ENCODE results near the gene KRTAP10-4. TPM values are rescaled to one million over a fixed set of nuclear protein-coding genes. Genes with fewer than 3 reads are reported as not detected.
"Not testable (repeated sequence)": the region's sequence is repeated elsewhere in the genome, so short reads cannot be mapped to it uniquely, and the experiment has no call there.

KRTAP10-4 gene
- total RNA-seq, 1 donor from 2014 or later: not detected

- no peak for DNase-seq (ENCODE audit: low read depth in 2 of 2)
Measured at GRCh38 chr21:44579056-44579832, 5.7 kb downstream of the KRTAP10-4 start.

- DNase-seq (ENCODE audit: low read depth in 2 of 2): no peak
Measured at GRCh38 chr21:44579833-44580144, 6.3 kb downstream of the KRTAP10-4 start.

GRCh38 chr21:44580231-44580821, 6.8 kb downstream of the KRTAP10-4 start, which contains the start of gene KRTAP10-5:
KRTAP10-5 (minus strand) TSS chr21:44580604; CDS start chr21:44580578, 26 bp downstream.
- not testable (repeated sequence) for DNase-seq (ENCODE audit: low read depth in 2 of 2)

- no peak for DNase-seq (ENCODE audit: low read depth in 2 of 2)
Measured at GRCh38 chr21:44581158-44581557, 7.6 kb downstream of the KRTAP10-4 start.

- DNase-seq (ENCODE audit: low read depth in 2 of 2): no peak
Measured at GRCh38 chr21:44582055-44582454, 8.5 kb downstream of the KRTAP10-4 start.

GRCh38 chr21:44583089-44583799, 9.7 kb downstream of the KRTAP10-4 start:
- DNase-seq (ENCODE audit: low read depth in 2 of 2): no peak

- no peak for DNase-seq (ENCODE audit: low read depth in 2 of 2)
Measured at GRCh38 chr21:44583800-44584147, 10.2 kb downstream of the KRTAP10-4 start.

GRCh38 chr21:44585892-44586291, 12.4 kb downstream of the KRTAP10-4 start:
- no peak for DNase-seq (ENCODE audit: low read depth in 2 of 2)

- no peak for DNase-seq (ENCODE audit: low read depth in 2 of 2)
Measured at GRCh38 chr21:44589094-44589493, 15.6 kb downstream of the KRTAP10-4 start.

GRCh38 chr21:44589586-44590305, 16.2 kb downstream of the KRTAP10-4 start:
- DNase-seq (ENCODE audit: low read depth in 2 of 2): no peak

- no peak for DNase-seq (ENCODE audit: low read depth in 2 of 2)
Measured at GRCh38 chr21:44590311-44590721, 16.8 kb downstream of the KRTAP10-4 start.

- not testable (repeated sequence) for DNase-seq (ENCODE audit: low read depth in 2 of 2)
Measured at GRCh38 chr21:44590897-44591800, 17.6 kb downstream of the KRTAP10-4 start.

GRCh38 chr21:44591801-44592130, 18.2 kb downstream of the KRTAP10-4 start:
- DNase-seq (ENCODE audit: low read depth in 2 of 2): not testable (repeated sequence)

- DNase-seq (ENCODE audit: low read depth in 2 of 2): no peak
Measured at GRCh38 chr21:44592446-44593311, 19.1 kb downstream of the KRTAP10-4 start, which contains the start of gene KRTAP10-6. KRTAP10-6 (minus strand) TSS chr21:44592505; CDS start chr21:44592484, 21 bp downstream.

- no peak for DNase-seq (ENCODE audit: low read depth in 2 of 2)
Measured at GRCh38 chr21:44593598-44594405, 20.3 kb downstream of the KRTAP10-4 start.

GRCh38 chr21:44594406-44594916, 20.9 kb downstream of the KRTAP10-4 start:
- DNase-seq (ENCODE audit: low read depth in 2 of 2): no peak

GRCh38 chr21:44595524-44595923, 22.0 kb downstream of the KRTAP10-4 start:
- no peak for DNase-seq (ENCODE audit: low read depth in 2 of 2)

GRCh38 chr21:44596068-44596725, 22.7 kb downstream of the KRTAP10-4 start:
- DNase-seq (ENCODE audit: low read depth in 2 of 2): no peak
